ENCODE measurements around the gene LURAP1L. TPM values are rescaled to one million over a fixed set of nuclear protein-coding genes. Genes with fewer than 3 reads are reported as not detected.

LURAP1L gene
- total RNA-seq, 6 donors from 2014 or later = 25.4 to 59.7 (median 33.6) TPM

DNA sequence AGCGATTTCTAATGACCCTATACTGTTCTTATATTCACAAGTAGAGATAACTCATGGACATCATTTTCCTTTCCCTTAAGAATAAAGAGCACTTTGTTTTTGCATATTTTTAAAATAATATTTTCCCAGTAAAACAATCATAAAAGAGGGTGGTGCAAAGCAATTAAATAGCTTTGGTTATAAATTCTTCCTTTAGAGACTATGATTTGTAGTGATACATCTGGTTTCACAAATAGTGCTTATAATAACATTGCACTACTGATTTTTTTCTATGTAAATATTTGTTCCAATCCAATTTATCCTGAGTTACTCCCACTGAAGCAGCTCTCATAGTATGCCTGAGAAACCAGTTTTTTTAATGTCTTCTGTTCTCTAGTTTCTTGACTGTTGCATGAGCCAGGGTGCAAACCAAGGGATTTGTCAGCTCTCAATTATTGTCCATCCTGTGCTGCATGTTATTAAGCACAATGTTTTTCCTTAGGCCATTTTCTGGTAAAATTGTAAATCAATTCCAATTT lies 74.7 kb downstream of the LURAP1L start:
- H3K9me3 ChIP-seq = no peaks in the 10 kb centered on the region
- H3K27me3 ChIP-seq = no peaks in the 10 kb centered on the region
- peaks cover 0 to 4% (median 0%) of the 10 kb centered on the region in 4 donors for H3K4me1 ChIP-seq
- 78 to 87% methylated on average over 1 of the region's 1 CpG for WGBS, 2 donors
- ATAC-seq (ENCODE audit: low FRiP score in 2 of 2) = no peak
- TF ChIP-seq EP300 (IDR thresholded peaks at IDR 0.05) (no peak), POLR2AphosphoS5 (IDR thresholded peaks at IDR 0.05) (no peak), POLR2A (IDR thresholded peaks at IDR 0.05) (no peak)
- TF ChIP-seq, protein P1, sequence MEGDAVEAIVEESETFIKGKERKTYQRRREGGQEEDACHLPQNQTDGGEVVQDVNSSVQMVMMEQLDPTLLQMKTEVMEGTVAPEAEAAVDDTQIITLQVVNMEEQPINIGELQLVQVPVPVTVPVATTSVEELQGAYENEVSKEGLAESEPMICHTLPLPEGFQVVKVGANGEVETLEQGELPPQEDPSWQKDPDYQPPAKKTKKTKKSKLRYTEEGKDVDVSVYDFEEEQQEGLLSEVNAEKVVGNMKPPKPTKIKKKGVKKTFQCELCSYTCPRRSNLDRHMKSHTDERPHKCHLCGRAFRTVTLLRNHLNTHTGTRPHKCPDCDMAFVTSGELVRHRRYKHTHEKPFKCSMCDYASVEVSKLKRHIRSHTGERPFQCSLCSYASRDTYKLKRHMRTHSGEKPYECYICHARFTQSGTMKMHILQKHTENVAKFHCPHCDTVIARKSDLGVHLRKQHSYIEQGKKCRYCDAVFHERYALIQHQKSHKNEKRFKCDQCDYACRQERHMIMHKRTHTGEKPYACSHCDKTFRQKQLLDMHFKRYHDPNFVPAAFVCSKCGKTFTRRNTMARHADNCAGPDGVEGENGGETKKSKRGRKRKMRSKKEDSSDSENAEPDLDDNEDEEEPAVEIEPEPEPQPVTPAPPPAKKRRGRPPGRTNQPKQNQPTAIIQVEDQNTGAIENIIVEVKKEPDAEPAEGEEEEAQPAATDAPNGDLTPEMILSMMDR (IDR thresholded peaks at IDR 0.05) = no peak
- H3K27ac ChIP-seq = no peak overlapping the region
- no peak for DNase-seq
- H3K4me3 ChIP-seq = no peak overlapping the region
- H3K36me3 ChIP-seq = no peaks in the 10 kb centered on the region

DNA sequence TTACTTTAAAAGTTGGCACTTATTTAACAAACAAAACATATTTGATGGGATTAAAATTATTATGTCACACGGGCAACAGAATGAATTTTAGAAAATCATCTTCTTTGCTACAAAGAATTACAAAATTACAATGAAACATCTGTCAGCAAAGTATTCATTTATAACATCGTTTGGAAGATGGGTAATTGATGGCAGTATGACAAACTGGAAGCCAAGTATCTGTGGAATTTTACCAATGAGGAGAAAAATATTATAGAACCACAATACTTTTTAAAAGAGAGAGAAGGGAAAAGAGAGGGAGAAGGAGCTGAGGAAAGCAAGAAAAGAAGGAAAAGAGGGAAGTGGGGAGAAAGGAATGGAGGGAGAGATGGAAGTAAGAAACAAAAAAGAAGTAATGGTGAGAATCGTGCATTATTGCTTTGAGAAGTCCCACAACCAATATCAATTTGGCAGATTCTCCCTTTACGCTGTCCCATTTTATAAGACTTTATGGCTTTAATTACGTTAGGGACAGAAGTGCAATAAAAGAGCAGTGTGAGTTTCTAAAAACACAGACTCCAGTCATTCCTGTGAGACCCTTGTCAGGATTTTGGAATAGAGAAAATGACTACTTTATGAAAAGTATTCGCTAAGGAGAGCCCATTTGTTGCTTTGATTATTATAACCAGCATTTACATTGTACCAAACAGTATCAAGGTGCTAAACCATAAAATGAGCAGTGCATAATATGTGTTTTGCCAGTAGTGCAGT lies 76.7 kb downstream of the LURAP1L start:
- Histone ChIP-seq H3K27ac (no peak overlapping the region), H3K36me3 (no peaks in the 10 kb centered on the region), H3K9me3 (no peaks in the 10 kb centered on the region), H3K4me1 (peaks cover 0 to 4% (median 0%) of the 10 kb centered on the region in 4 donors), H3K4me3 (no peak overlapping the region), H3K27me3 (no peaks in the 10 kb centered on the region)
- DNase-seq = no peak
- no peak for TF ChIP-seq EP300 (IDR thresholded peaks at IDR 0.05)
- TF ChIP-seq, protein P1 (IDR thresholded peaks at IDR 0.05) = no peak
- no peak for TF ChIP-seq POLR2AphosphoS5 (IDR thresholded peaks at IDR 0.05)
- no peak for TF ChIP-seq POLR2A (IDR thresholded peaks at IDR 0.05)
- no peak for ATAC-seq (ENCODE audit: low FRiP score in 2 of 2)
- WGBS, 2 donors = 71 to 80% methylated on average over 6 of the region's 6 CpGs

DNA sequence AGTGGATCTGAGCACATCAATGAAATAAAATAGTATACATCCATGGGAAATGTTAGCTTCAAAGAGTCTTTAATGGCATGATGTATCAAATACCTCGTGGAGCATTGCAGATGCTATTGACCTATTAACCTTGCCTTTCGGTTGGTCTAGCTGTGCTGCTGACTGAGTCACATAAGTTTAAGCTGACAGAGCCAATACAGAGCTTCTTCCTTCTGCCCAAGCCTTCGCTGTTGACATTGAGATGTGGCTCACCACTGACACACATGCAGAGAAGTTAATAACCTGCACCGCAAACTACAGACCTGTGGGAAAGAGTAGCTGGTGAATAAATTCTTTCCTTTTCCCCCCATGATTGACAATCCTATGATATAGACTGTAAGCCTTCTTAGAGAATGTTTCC lies 78.2 kb downstream of the LURAP1L start:
- no peaks in the 10 kb centered on the region for H3K27me3 ChIP-seq
- no peak overlapping the region for H3K4me3 ChIP-seq
- no peak for DNase-seq
- no peak overlapping the region for H3K27ac ChIP-seq
- peaks cover 0 to 4% (median 0%) of the 10 kb centered on the region in 4 donors for H3K4me1 ChIP-seq
- H3K9me3 ChIP-seq = no peaks in the 10 kb centered on the region
- TF ChIP-seq, protein P1 (IDR thresholded peaks at IDR 0.05) = no peak
- no peak for TF ChIP-seq POLR2A (IDR thresholded peaks at IDR 0.05)
- no peak for TF ChIP-seq POLR2AphosphoS5 (IDR thresholded peaks at IDR 0.05)
- TF ChIP-seq EP300 (IDR thresholded peaks at IDR 0.05) = no peak
- no peaks in the 10 kb centered on the region for H3K36me3 ChIP-seq
- ATAC-seq (ENCODE audit: low FRiP score in 2 of 2) = no peak
- WGBS, 2 donors = 77 to 80% methylated on average over 4 of the region's 4 CpGs

DNA sequence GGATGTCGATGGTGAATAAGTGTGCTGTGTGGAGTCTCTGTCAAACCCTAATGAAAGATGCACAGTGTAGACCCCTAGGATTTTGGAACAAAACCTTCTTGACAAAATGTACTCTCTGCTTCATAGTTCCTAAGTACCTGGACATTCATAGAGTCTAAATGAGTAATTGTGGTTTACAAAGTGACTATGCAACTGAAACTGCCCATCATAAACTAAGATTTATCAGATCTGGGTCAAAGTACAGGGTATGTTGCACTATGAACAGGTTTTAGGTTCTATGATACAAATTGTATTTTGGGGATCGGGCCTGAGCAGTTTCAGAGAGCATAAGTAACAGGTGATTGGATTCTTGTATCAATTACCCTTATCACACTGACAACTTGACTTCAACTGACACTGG lies 79.4 kb downstream of the LURAP1L start:
- H3K4me1 ChIP-seq = peaks cover 0 to 4% (median 0%) of the 10 kb centered on the region in 4 donors
- no peaks in the 10 kb centered on the region for H3K9me3 ChIP-seq
- no peak overlapping the region for H3K4me3 ChIP-seq
- DNase-seq (no peak), ATAC-seq (ENCODE audit: low FRiP score in 2 of 2) (no peak)
- H3K27me3 ChIP-seq = no peaks in the 10 kb centered on the region
- H3K27ac ChIP-seq = no peak overlapping the region
- H3K36me3 ChIP-seq = no peaks in the 10 kb centered on the region
- 91 to 95% methylated on average over 2 of the region's 2 CpGs for WGBS, 2 donors
- no peak for TF ChIP-seq POLR2A (IDR thresholded peaks at IDR 0.05)
- no peak for TF ChIP-seq EP300 (IDR thresholded peaks at IDR 0.05)
- TF ChIP-seq POLR2AphosphoS5 (IDR thresholded peaks at IDR 0.05) = no peak
- TF ChIP-seq, protein P1 (IDR thresholded peaks at IDR 0.05) = no peak

Data from upper lobe of left lung (tissue), 6 donors.